ENCODE measurements around the gene OVAAL. TPM values are rescaled to one million over a fixed set of nuclear protein-coding genes. Genes with fewer than 3 reads are reported as not detected.

The OVAAL gene
- total RNA-seq, 1 experiment from 2014 or later: 23.6 TPM

- in situ Hi-C loops (cut with HindIII; ENCODE audit: low pct_unique_long_range_greater_than_20kb, low sequenced_read_pairs): no loop called here
- no peak for DNase-seq (ENCODE audit: low read depth, low spot score)
These were observed 56.9 kb downstream of the OVAAL start for GRCh38 chr1:180615493-180616290.

Small RNAs within 50 kb of the gene (small RNA-seq; reads per million reads assigned to genes)
- gene RF00019: 0 reads per million in 2 experiments

Other genes starting within 250 kb of the OVAAL start
- 45.3 and 46.0 TPM in 2 replicates for gene ACBD6, start 56.4 kb upstream of the OVAAL start, total RNA-seq (2014; rRNA removed; shearing (Covaris generic))
- 24.9 and 27.4 TPM in 2 replicates for gene XPR1, start 73.1 kb downstream of the OVAAL start, total RNA-seq (2014; rRNA removed; shearing (Covaris generic))